Hematopoietic multipotent progenitor cell (in vitro differentiated cells): ENCODE measurements around the gene ZMYND8. TPM values are rescaled to one million over a fixed set of nuclear protein-coding genes. Genes with fewer than 3 reads are reported as not detected.

Experiments
- DNase-seq, 3 donors: peaks; one replicate each; pipeline ENCODE4 v3.0.0-alpha.2; 2011 to 2015; ENCODE audit warnings: low read depth in 2 of 3, low spot score in 2 of 3
- total RNA-seq: library from RNA; depleted of rRNA; stranded (reverse); fragments of >200 nt; gene quantifications from one replicate; pipeline ENCODE4 v1.2.3, GENCODE V29; 2012

ZMYND8 gene
- total RNA-seq, 1 donor: 38.2 TPM

GRCh38 chr20:47335251-47336128, 21.0 kb downstream of the ZMYND8 start:
- DNase-seq: no peak

- DNase-seq: peak in 1 of 3 donors; percentile 53
These were observed 22.4 kb downstream of the ZMYND8 start for GRCh38 chr20:47334022-47334551.

DNA sequence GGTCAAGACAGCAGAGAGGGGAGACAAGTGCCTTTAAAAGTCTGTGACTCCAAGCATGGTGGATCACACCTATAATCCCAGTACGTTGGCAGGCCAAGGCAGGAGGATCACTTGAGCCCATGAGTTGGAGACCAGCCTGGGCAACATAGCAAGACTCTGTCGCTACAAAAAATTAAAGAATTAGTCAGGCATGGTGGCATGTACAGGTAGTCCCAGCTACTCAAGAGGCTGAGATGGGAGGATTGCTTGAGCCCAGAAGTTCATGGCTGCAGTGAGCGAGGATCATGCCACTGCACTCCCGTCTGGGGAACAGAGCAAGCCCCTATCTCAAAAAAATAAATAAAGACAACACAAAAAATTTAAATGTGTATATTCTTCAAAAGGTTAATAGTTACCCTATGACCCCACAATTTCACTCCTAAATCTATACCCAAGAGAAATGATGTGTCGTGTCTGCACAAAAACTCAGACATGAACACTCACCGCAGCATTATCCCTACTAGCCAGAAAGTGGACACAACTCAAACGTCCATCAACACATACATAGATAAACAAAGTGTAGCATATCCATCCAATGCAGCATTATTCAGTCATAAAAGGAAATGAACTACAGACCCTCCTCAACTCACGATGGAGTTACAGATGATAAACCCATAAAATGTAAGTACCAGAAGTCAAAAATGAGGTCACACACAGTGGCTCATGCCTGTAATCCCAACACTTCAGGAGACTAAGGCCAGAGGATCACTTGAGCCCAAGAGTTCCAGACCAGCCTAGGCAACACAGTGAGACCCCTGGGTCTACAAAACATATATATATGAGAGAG, 23.9 kb downstream of the ZMYND8 start:
- no peak for DNase-seq

DNA sequence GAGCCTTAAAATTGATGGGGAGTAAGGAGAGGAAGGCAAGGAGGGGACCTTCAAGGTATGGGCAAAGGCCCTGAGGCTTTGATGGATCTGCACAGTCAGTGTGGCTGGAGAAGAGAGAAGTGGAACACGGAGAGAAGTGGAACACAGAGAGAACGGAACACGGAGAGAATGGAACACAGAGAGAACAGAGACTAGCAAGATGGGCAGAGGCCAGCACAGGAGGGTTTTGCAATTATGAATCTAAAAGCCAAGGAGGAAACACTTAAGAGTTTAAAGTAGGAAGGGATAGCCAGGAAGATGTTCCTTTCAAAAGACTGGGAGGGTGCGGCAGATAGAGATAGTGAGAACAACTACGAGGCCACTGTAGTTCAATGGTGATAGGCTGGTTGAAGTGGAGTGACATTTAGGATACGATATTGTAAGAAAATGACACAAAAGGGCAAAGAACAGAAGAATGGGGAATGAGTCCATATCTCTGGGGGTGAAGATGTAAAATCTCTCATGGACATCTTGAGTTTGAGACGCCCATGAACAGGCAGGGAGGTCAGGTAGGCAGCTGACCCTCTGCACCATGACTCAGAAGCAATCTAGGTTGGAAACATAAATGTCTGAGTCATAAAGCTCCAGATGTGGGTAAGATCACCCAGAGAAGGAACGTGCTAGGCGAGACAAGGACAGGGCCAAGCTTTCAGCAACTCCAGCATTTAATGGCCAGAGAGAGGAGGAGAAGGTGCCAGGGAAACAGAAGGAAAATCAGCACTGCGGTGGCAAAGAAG, 25.4 kb downstream of the ZMYND8 start:
- DNase-seq: no peak

DNA sequence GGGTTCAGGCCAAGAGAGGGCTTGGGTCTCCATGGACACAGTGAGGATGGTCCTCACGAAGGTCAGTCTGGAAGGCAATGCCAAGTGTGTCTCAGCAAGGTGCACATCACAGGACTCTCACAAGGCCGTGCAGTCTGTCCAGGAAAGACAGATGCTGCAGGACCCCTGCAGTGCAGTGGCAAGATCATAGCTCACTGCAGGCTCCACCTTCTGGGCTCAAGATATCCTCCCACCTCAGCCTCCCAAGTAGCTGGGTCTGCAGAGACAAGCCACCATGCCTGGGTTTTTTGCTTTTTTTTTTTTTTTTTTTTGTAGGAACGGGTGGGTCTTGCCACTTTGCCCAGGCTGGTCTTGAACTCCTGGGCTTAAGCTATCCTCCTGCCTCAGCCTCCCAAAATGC, 26.4 kb downstream of the ZMYND8 start:
- no peak for DNase-seq

- no peak for DNase-seq
These were observed 28.4 kb downstream of the ZMYND8 start for GRCh38 chr20:47328129-47328528.

DNA sequence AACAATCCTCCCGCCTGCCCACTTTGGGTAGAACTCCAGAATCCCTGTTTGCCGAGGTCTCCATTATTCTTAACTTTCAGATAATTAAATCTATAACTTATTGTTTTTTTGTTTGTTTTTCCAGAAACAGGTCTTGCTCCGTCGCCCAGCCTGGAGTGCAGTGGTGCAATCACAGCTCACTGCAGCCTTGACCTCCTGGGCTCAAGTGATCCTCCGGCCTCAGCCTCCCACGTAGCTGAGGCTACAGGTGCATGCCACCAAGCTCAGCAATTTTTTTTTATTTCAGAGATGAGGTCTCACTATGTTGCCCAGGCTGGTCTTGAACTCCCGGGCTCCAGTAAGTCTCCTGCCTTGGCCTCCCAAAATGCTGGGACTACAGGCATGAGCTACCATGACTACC, 28.8 kb downstream of the ZMYND8 start:
- DNase-seq: no peak

DNA sequence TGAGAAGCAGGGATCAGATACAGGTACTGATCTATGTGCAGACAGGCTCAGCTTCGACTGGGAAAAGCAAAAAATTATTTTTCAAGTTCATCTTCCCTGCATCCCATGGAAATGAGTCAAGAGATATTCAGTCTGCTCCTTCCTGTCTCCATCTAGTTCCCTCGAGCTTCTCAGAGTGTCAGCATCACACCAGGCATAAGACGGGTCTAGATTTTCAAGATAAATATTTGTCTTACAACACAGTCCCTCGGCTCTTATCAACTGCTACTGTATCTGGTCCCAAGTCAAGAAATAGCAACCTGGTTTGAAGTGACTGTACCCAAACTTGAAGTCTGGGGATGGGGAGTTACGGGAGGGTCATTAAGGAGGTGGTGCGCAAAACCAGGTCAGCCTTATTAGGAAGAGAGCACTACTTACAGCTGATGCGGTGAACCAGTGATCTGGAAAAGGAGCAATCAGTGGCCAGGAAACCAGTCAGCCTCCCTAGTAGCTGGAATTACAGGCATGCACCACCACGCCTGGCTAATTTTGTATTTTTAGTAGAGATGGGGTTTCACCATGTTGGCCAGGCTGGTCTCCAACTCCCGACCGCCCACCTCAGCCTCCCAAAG, 29.7 kb downstream of the ZMYND8 start:
- DNase-seq: no peak

DNA sequence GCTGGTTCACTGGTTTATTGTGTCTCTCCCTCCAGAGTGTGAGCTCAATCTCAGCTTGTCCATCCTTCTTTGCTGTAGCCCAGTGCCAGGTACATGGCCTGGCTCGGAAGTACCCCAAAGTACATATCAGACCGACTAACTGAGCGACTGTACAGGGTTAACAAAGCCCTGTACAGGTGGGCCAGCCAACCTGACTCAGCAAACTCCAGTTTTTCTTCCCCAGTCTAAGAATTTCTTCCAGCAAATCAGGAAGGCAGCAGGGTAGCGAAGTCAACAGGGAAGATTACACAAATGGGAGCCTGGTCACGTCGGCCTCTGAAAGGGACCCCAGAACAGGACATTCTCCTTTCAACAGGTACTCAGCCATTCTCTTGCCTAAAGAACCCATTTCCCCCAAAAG, 31.3 kb downstream of the ZMYND8 start:
- no peak for DNase-seq

- no peak for DNase-seq
These were observed 35.3 kb downstream of the ZMYND8 start for GRCh38 chr20:47320990-47321805.

DNA sequence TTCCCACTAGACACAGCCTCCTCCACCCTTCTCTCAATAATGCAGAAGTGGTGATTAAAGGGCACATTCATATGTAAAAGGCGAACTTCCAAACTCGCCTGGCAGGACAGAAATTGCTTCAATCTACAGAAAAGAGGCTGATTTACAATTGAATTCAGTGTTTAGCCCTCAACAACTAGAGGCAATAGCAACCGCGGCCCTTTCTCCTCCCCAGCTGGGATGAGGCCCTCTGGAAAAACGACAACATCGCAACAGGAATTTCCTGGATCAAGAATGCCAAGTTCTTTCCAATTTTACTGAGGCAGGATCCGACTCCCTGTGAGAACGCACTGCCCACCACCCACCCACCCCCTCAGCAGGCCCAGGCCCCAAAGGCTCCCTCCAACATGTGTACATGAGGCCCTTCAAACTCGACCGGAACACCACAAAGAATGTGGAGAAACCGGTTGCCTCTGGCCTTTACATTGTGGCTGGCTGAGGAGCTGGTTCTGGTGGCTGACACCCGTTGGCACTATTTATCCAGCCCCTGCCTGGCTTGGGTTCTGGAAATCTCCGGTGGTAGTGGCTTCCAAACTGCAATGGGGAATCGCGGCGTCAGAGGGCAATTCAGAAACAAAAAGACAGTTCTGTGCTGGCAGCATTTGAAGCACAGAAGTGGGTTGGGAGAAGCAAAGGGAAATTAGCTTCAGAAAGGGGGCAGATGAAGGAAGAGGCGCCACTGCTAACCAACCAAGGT, 36.8 kb downstream of the ZMYND8 start:
- DNase-seq: no peak

- no peak for DNase-seq
These were observed 37.6 kb downstream of the ZMYND8 start for GRCh38 chr20:47318586-47319516.

DNA sequence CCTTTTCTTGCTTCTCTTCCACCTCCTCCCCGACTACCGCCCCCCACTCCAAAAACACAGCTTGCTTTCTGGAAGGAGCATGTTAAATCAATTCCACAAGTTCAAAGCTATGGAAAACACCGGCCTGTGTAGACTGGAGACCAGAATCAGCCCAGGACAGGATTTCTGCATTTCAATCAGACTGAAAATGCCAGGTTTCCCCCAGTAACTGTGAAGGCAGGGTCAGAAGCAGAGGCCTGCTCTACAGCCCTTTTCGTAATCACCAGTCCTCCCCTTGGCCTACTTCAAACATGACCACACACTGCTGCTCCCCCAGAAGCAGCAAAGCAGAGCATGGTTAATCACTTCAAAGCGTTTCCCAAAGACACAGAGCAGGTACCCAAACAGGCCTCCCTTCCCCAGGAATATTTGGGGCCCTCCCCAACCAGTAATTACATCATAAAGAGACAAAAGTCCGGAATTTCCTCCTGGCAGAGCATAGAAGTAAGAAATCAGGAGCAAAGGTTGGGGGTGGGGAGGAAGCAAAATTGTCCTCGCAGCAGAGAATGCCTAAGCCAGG, 38.4 kb downstream of the ZMYND8 start:
- DNase-seq: no peak

DNA sequence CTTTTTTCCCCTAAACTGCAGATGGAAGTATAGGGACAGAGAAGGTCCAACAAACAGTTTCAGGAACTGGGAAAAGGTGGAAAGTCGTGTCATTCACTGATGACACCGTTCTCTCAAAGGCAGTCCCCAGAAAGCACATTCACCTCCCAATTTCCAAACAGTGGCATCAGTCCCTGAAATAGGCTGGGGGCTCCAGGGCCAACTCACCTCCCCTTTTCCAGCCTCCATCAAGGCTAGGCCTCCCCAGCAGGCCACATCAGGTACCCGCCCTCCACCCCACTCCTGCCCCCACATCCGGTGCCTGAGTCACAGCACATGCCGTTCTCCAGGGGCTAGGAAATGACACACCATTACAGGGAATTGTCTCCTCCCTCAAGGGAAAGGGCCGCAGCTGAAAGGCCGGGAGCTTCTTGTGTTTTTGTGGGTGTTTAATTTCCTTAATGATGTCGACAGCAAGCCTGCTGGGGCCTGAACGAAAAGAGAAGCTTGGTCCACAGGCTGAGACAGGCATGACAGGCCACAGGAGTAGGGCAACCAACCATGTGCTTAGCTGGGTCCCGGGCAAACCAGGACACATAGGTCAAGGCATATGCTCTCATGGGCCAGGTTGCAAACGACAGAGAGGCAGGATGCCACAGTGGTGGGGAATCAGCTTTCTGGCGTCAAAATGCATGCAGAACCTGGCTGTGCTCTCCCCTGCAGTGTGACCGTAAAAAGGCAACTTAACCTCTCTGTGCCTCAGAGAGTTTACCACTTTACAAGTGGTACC, 39.2 kb downstream of the ZMYND8 start:
- peak in 2 of 3 donors; percentile 90 to 92 for DNase-seq

GRCh38 chr20:47316776-47317126, 39.7 kb downstream of the ZMYND8 start:
- no peak for DNase-seq

DNA sequence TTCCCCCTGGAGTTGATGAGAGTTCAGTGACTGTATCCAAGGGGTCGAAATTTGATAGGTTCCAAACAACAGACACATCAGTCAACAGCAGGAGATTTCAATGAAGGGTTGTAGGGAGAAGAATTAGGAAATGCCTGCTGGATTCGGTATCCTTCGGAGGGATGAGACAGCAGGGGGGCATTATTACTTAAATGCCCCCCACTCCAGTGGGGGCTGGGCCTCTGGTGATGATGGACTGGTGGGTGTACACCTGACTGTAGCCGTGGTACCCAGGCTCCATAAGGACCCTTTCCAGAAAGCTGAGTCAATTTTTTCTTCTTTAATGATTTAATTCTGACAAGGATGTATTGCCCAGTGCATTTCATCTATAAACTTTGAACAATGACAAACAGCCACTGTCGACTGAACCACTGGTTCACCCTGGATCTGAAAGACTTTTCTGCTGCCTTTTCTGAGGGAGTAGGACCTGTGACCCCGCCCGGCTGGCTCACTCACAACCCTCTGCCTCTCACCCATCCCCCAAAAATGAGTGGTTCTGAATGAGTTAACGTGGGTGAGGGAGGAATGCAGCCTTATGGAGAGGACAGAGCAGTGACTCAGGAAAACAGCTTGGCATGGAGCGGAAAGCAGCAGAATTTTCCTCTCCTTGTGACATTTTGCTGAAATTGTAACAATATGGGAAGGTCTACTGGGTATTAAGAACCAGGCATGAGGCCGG, 41.0 kb downstream of the ZMYND8 start:
- no peak for DNase-seq
